ENCODE data around the gene PGGT1B. TPM values are rescaled to one million over a fixed set of nuclear protein-coding genes. Genes with fewer than 3 reads are reported as not detected.

The PGGT1B gene
- 46.8 TPM for total RNA-seq
- polyA plus RNA-seq = 10 to 100 TPM in 2 of 4 donors, 1 to 10 TPM in 2; 6.9 to 11.6 (median 9.3) TPM

- Histone ChIP-seq H3K27ac (ENCODE audit: insufficient read depth, low read length, poor library complexity, severe bottlenecking) (peak within 1 kb of the TSS; percentile 62), H3K4me3 (ENCODE audit: low read depth, low read length) (peak within 1 kb of the TSS; percentile 99), H3K4me1 (ENCODE audit: control insufficient read depth, insufficient read depth, low read length, poor library complexity, severe bottlenecking) (peaks cover 19% of the 10 kb centered on the region), H3K27me3 (ENCODE audit: control insufficient read depth, insufficient read depth, low read length) (no peaks in the 10 kb centered on the region), H3K36me3 (ENCODE audit: control insufficient read depth, insufficient read depth, low read length) (peaks cover 5% of the 10 kb centered on the region), H3K9me3 (ENCODE audit: control insufficient read depth in 2 of 2, low read length in 2 of 2) (no peaks in the 10 kb centered on the region)
- DNase-seq (peak; percentile 51 to 84 (median 60)), ATAC-seq (ENCODE audit: low read depth in 2 of 2) (peak; percentile 90 to 95)
- peak within 1 kb of the TSS; percentile 91 to 99 (median 97) for H3K4me3 Mint-ChIP-seq
- peaks cover 0 to 8% (median 0%) of the 10 kb centered on the region in 7 donors for H3K9me3 Mint-ChIP-seq
- peak within 1 kb of the TSS; percentile 84 to 98 (median 94) for H3K27ac Mint-ChIP-seq
- peaks cover 31 to 53% (median 41%) of the 10 kb centered on the region in 4 donors for H3K4me1 Mint-ChIP-seq
- no peaks in the 10 kb centered on the region for H3K36me3 Mint-ChIP-seq
- H3K27me3 Mint-ChIP-seq = peaks cover 4% of the 10 kb centered on the region
Measured at GRCh38 chr5:115262321-115263077, at the start of gene PGGT1B. TSS of gene PGGT1B (minus strand) at chr5:115262877. CDS start at chr5:115262851, 26 bp downstream.

- H3K27me3 Mint-ChIP-seq = peaks cover 34% of the 10 kb centered on the region
Measured at GRCh38 chr5:115309751-115310370, 47.2 kb upstream of the PGGT1B start.

DNA sequence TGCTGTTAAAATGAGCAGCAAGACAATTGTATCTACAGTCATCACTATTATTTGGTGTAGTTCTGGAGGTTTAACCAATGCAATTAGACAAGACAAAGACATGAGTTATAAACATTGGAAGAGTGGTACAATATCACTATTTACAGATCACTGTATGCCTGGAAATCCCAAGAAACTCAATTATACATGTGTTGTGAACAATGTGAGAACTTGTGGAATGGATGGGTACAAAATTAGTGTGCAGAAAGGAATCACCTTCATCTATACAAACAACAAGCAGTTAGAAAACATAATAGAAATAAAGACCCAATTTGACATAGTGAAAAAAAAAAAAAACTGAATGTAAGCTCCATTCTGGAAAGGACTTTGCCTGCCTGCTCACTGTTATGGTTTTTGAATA, 46.1 kb upstream of the PGGT1B start:
- Histone ChIP-seq H3K27me3 (ENCODE audit: control insufficient read depth, insufficient read depth, low read length) (peaks cover 31% of the 10 kb centered on the region), H3K4me3 (ENCODE audit: low read depth, low read length) (no peak overlapping the region), H3K27ac (ENCODE audit: insufficient read depth, low read length, poor library complexity, severe bottlenecking) (no peak overlapping the region), H3K36me3 (ENCODE audit: control insufficient read depth, insufficient read depth, low read length) (no peaks in the 10 kb centered on the region), H3K4me1 (ENCODE audit: control insufficient read depth, insufficient read depth, low read length, poor library complexity, severe bottlenecking) (no peaks in the 10 kb centered on the region), H3K9me3 (ENCODE audit: control insufficient read depth in 2 of 2, low read length in 2 of 2) (no peaks in the 10 kb centered on the region)
- DNase-seq (no peak), ATAC-seq (ENCODE audit: low read depth in 2 of 2) (no peak)
- Mint-ChIP-seq H3K27ac (no peak overlapping the region), H3K27me3 (peaks cover 34% of the 10 kb centered on the region), H3K4me1 (no peaks in the 10 kb centered on the region), H3K9me3 (no peaks in the 10 kb centered on the region), H3K36me3 (no peaks in the 10 kb centered on the region), H3K4me3 (no peak overlapping the region)

More at GRCh38 chr5:115309751-115310370, 47.2 kb upstream of the PGGT1B start:
- ATAC-seq (ENCODE audit: low read depth in 2 of 2) (peak in 1 of 2 donors; percentile 53), DNase-seq (peak in 2 of 3 donors; percentile 53)
- no peaks in the 10 kb centered on the region for H3K4me1 ChIP-seq (ENCODE audit: control insufficient read depth, insufficient read depth, low read length, poor library complexity, severe bottlenecking)
- H3K9me3 ChIP-seq (ENCODE audit: control insufficient read depth in 2 of 2, low read length in 2 of 2) = no peaks in the 10 kb centered on the region
- H3K36me3 ChIP-seq (ENCODE audit: control insufficient read depth, insufficient read depth, low read length) = no peaks in the 10 kb centered on the region
- no peak overlapping the region for H3K27ac Mint-ChIP-seq
- H3K9me3 Mint-ChIP-seq = no peaks in the 10 kb centered on the region
- no peak overlapping the region for H3K4me3 Mint-ChIP-seq
- H3K27ac ChIP-seq (ENCODE audit: insufficient read depth, low read length, poor library complexity, severe bottlenecking) = no peak overlapping the region
- H3K27me3 ChIP-seq (ENCODE audit: control insufficient read depth, insufficient read depth, low read length) = peaks cover 28% of the 10 kb centered on the region
- H3K4me3 ChIP-seq (ENCODE audit: low read depth, low read length) = no peak overlapping the region
- no peaks in the 10 kb centered on the region for H3K36me3 Mint-ChIP-seq
- no peaks in the 10 kb centered on the region for H3K4me1 Mint-ChIP-seq

DNA sequence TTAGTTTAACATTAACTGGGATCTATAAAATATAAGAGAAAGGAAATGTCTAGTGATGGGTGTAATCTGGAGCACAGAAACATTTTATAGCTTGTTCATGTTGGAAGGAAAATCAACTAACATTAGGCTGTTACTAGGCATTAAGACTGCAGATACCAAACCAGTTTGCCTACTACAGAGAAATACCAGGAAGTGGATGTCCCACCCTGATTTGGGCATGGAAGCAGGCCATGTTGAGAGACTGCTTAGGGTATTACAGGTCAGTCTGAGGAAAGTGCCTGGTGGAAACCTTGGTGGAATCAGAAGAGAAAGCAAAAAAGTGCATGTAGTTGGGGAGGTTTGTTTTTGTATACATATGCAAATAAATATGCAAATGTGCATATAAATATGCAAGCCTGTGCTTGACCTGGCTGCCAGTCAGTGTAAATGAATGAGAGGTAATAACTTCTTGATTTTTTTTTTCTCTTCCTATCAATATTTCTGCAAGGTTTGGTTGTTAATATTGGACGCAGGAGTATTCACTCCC, 43.4 kb upstream of the PGGT1B start:
- Histone ChIP-seq H3K4me1 (ENCODE audit: control insufficient read depth, insufficient read depth, low read length, poor library complexity, severe bottlenecking) (no peaks in the 10 kb centered on the region), H3K36me3 (ENCODE audit: control insufficient read depth, insufficient read depth, low read length) (no peaks in the 10 kb centered on the region), H3K27ac (ENCODE audit: insufficient read depth, low read length, poor library complexity, severe bottlenecking) (no peak overlapping the region), H3K27me3 (ENCODE audit: control insufficient read depth, insufficient read depth, low read length) (peaks cover 30% of the 10 kb centered on the region), H3K4me3 (ENCODE audit: low read depth, low read length) (no peak overlapping the region), H3K9me3 (ENCODE audit: control insufficient read depth in 2 of 2, low read length in 2 of 2) (no peaks in the 10 kb centered on the region)
- Mint-ChIP-seq H3K4me1 (no peaks in the 10 kb centered on the region), H3K27me3 (peaks cover 44% of the 10 kb centered on the region), H3K9me3 (peaks cover 0 to 2% (median 0%) of the 10 kb centered on the region in 7 donors), H3K4me3 (no peak overlapping the region), H3K36me3 (no peaks in the 10 kb centered on the region), H3K27ac (no peak overlapping the region)
- ATAC-seq (ENCODE audit: low read depth in 2 of 2) (no peak), DNase-seq (no peak)

GRCh38 chr5:115304496-115304895, 41.8 kb upstream of the PGGT1B start:
- DNase-seq (no peak), ATAC-seq (ENCODE audit: low read depth in 2 of 2) (no peak)
- Histone ChIP-seq H3K27me3 (ENCODE audit: control insufficient read depth, insufficient read depth, low read length) (peaks cover 31% of the 10 kb centered on the region), H3K27ac (ENCODE audit: insufficient read depth, low read length, poor library complexity, severe bottlenecking) (no peak overlapping the region), H3K4me1 (ENCODE audit: control insufficient read depth, insufficient read depth, low read length, poor library complexity, severe bottlenecking) (no peaks in the 10 kb centered on the region), H3K36me3 (ENCODE audit: control insufficient read depth, insufficient read depth, low read length) (no peaks in the 10 kb centered on the region), H3K4me3 (ENCODE audit: low read depth, low read length) (no peak overlapping the region), H3K9me3 (ENCODE audit: control insufficient read depth in 2 of 2, low read length in 2 of 2) (no peaks in the 10 kb centered on the region)
- Mint-ChIP-seq H3K9me3 (peaks cover 0 to 2% (median 0%) of the 10 kb centered on the region in 7 donors), H3K36me3 (no peaks in the 10 kb centered on the region), H3K4me3 (no peak overlapping the region), H3K27ac (no peak overlapping the region), H3K4me1 (no peaks in the 10 kb centered on the region), H3K27me3 (peaks cover 48% of the 10 kb centered on the region)

GRCh38 chr5:115298811-115299210, 36.1 kb upstream of the PGGT1B start:
- H3K27me3 Mint-ChIP-seq = peaks cover 53% of the 10 kb centered on the region

GRCh38 chr5:115297031-115297430, 34.4 kb upstream of the PGGT1B start:
- H3K9me3 Mint-ChIP-seq = peaks cover 0 to 10% (median 2%) of the 10 kb centered on the region in 7 donors
- Histone ChIP-seq H3K4me3 (ENCODE audit: low read depth, low read length) (peak overlapping the region; percentile 61), H3K36me3 (ENCODE audit: control insufficient read depth, insufficient read depth, low read length) (no peaks in the 10 kb centered on the region), H3K27me3 (ENCODE audit: control insufficient read depth, insufficient read depth, low read length) (peaks cover 27% of the 10 kb centered on the region), H3K4me1 (ENCODE audit: control insufficient read depth, insufficient read depth, low read length, poor library complexity, severe bottlenecking) (peaks cover 14% of the 10 kb centered on the region), H3K9me3 (ENCODE audit: control insufficient read depth in 2 of 2, low read length in 2 of 2) (peaks cover 8 to 9% of the 10 kb centered on the region in 2 experiments), H3K27ac (ENCODE audit: insufficient read depth, low read length, poor library complexity, severe bottlenecking) (no peak overlapping the region)
- H3K27ac Mint-ChIP-seq = no peak overlapping the region
- DNase-seq (no peak), ATAC-seq (ENCODE audit: low read depth in 2 of 2) (no peak)
- H3K4me3 Mint-ChIP-seq = peak overlapping the region in 3 of 4 donors; percentile 25 to 54 (median 34)
- peaks cover 0 to 12% (median 4%) of the 10 kb centered on the region in 4 donors for H3K4me1 Mint-ChIP-seq
- no peaks in the 10 kb centered on the region for H3K36me3 Mint-ChIP-seq
- H3K27me3 Mint-ChIP-seq = peaks cover 53% of the 10 kb centered on the region

More at GRCh38 chr5:115298811-115299210, 36.1 kb upstream of the PGGT1B start:
- H3K9me3 Mint-ChIP-seq = peaks cover 0 to 2% (median 0%) of the 10 kb centered on the region in 7 donors
- Histone ChIP-seq H3K27me3 (ENCODE audit: control insufficient read depth, insufficient read depth, low read length) (peaks cover 20% of the 10 kb centered on the region), H3K4me1 (ENCODE audit: control insufficient read depth, insufficient read depth, low read length, poor library complexity, severe bottlenecking) (peaks cover 14% of the 10 kb centered on the region), H3K4me3 (ENCODE audit: low read depth, low read length) (no peak overlapping the region), H3K9me3 (ENCODE audit: control insufficient read depth in 2 of 2, low read length in 2 of 2) (no peaks in the 10 kb centered on the region), H3K36me3 (ENCODE audit: control insufficient read depth, insufficient read depth, low read length) (no peaks in the 10 kb centered on the region), H3K27ac (ENCODE audit: insufficient read depth, low read length, poor library complexity, severe bottlenecking) (no peak overlapping the region)
- ATAC-seq (ENCODE audit: low read depth in 2 of 2) (no peak), DNase-seq (peak in 1 of 3 donors; percentile 4)
- H3K4me1 Mint-ChIP-seq = peaks cover 0 to 12% (median 4%) of the 10 kb centered on the region in 4 donors
- no peak overlapping the region for H3K27ac Mint-ChIP-seq
- H3K36me3 Mint-ChIP-seq = no peaks in the 10 kb centered on the region
- H3K4me3 Mint-ChIP-seq = peak overlapping the region in 1 of 4 donors; percentile 4

All from CD4-positive, CD25-positive, alpha-beta regulatory T cell (primary cell).